AG08396 (cell line): ENCODE measurements around the gene MYBPC1.

ENCODE experiments used
- DNase-seq: peaks from one replicate; pipeline ENCODE4 v3.0.0; 2012; ENCODE audit warnings: low spot score, mixed read lengths

MYBPC1 gene

GRCh38 chr12:101599771-101600484 lies 5.2 kb downstream of the MYBPC1 start:
- no peak for DNase-seq

GRCh38 chr12:101604132-101604531 lies 9.4 kb downstream of the MYBPC1 start:
- no peak for DNase-seq

GRCh38 chr12:101607894-101608293 lies 13.1 kb downstream of the MYBPC1 start:
- no peak for DNase-seq

GRCh38 chr12:101608301-101609133 lies 13.7 kb downstream of the MYBPC1 start:
- DNase-seq = no peak

- DNase-seq = no peak
Observed at GRCh38 chr12:101609198-101609597, 14.4 kb downstream of the MYBPC1 start.

GRCh38 chr12:101612160-101612916 lies 17.6 kb downstream of the MYBPC1 start:
- DNase-seq = no peak

GRCh38 chr12:101616027-101616494 lies 21.3 kb downstream of the MYBPC1 start:
- DNase-seq = no peak

- no peak for DNase-seq
Observed at GRCh38 chr12:101619026-101619786, 24.4 kb downstream of the MYBPC1 start.

GRCh38 chr12:101619858-101620761 lies 25.3 kb downstream of the MYBPC1 start:
- no peak for DNase-seq

- no peak for DNase-seq
Observed at GRCh38 chr12:101620762-101621133, 26.0 kb downstream of the MYBPC1 start.

- DNase-seq = no peak
Observed at GRCh38 chr12:101628676-101629075, 33.9 kb downstream of the MYBPC1 start.

- no peak for DNase-seq
Observed at GRCh38 chr12:101634724-101635123, 40.0 kb downstream of the MYBPC1 start.

- no peak for DNase-seq
Observed at GRCh38 chr12:101637936-101638335, 43.2 kb downstream of the MYBPC1 start.

- DNase-seq = no peak
Observed at GRCh38 chr12:101642115-101643067, 47.6 kb downstream of the MYBPC1 start.

- no peak for DNase-seq
Observed at GRCh38 chr12:101647711-101648110, 52.9 kb downstream of the MYBPC1 start.

GRCh38 chr12:101648195-101648594 lies 53.4 kb downstream of the MYBPC1 start:
- no peak for DNase-seq

- no peak for DNase-seq
Observed at GRCh38 chr12:101650346-101651117, 55.8 kb downstream of the MYBPC1 start.

- no peak for DNase-seq
Observed at GRCh38 chr12:101653030-101653429, 58.3 kb downstream of the MYBPC1 start.

- no peak for DNase-seq
Observed at GRCh38 chr12:101653503-101653902, 58.7 kb downstream of the MYBPC1 start.
